ENCODE measurements around the gene ERVFRD-1. TPM values are rescaled to one million over a fixed set of nuclear protein-coding genes. Genes with fewer than 3 reads are reported as not detected.

ERVFRD-1 gene
- total RNA-seq, 4 donors from 2014 or later: not detected

DNA sequence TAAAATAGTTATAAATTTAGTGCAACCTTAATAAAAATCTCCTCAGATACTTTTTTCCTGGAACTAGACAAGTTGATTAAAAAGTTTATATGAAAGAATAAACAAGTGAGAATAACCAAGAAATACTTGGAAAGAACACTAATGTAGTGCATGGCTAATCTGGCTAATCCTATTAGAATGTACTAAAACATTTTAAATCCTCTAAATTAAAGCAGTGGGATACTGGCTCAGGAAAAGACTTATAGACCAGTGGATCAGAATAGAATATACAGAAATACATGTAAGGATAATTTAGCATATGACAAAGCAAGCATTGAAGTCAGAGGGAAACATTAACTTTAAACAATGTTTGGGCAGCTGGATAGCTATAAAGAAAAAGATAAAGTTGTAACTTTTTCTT, 41.1 kb upstream of the ERVFRD-1 start:
- ATAC-seq (no peak), DNase-seq (no peak)
- Histone ChIP-seq H3K27ac (no peak overlapping the region), H3K4me1 (no peaks in the 10 kb centered on the region), H3K4me3 (no peak overlapping the region), H3K27me3 (no peaks in the 10 kb centered on the region), H3K9me3 (no peaks in the 10 kb centered on the region), H3K36me3 (no peaks in the 10 kb centered on the region)
- in situ Hi-C loops (cut with MboI; ENCODE audit: low sequenced_read_pairs in 4 of 4) (loop anchor here in 1 of 4 donors (10.0 kb wide), 1 partner anchor 422 kb away; no protein-coding TSS in a partner anchor), intact Hi-C loops (cut with DNase I; ENCODE audit: low total_unique reads) (no loop called here)
- TF ChIP-seq POLR2A (IDR thresholded peaks at IDR 0.05): no peak
- TF ChIP-seq CTCF (IDR thresholded peaks at IDR 0.05 in 4 of 5, conservative IDR thresholded peaks at IDR 0.05 in 1 of 5): no peak

DNA sequence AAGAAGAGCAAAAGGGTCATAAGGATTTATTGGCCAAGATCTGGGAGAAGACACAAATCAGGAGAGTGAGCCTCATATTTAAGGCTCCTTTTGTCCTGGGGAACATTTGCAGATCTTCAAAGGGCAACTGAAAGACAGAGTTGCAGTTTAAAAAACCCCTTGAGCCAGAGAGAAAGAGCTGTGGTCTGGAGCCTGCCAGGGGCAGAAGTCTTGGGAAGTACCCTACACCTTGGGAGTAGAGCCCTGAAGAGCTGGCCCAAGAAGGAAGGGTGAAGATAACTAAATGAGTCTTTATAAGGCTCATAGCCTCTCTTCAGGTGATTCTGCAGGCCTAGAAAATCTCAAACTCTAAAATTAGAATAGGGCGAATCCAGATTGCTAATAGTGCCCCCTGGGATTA, 40.0 kb upstream of the ERVFRD-1 start:
- Histone ChIP-seq H3K4me3 (no peak overlapping the region), H3K27me3 (no peaks in the 10 kb centered on the region), H3K27ac (no peak overlapping the region), H3K9me3 (no peaks in the 10 kb centered on the region), H3K4me1 (no peaks in the 10 kb centered on the region), H3K36me3 (no peaks in the 10 kb centered on the region)
- intact Hi-C loops (cut with DNase I; ENCODE audit: low total_unique reads): no loop called here
- ATAC-seq (no peak), DNase-seq (no peak)
- in situ Hi-C loops (cut with MboI; ENCODE audit: low sequenced_read_pairs in 4 of 4): loop anchor here in 1 of 4 donors (10.0 kb wide), 1 partner anchor 423 kb away; no protein-coding TSS in a partner anchor
- TF ChIP-seq CTCF (IDR thresholded peaks at IDR 0.05 in 4 of 5, conservative IDR thresholded peaks at IDR 0.05 in 1 of 5) (no peak), POLR2A (IDR thresholded peaks at IDR 0.05) (no peak)

GRCh38 chr6:11149551-11149950, 38.0 kb upstream of the ERVFRD-1 start:
- TF ChIP-seq POLR2A (IDR thresholded peaks at IDR 0.05) (no peak), CTCF (IDR thresholded peaks at IDR 0.05 in 4 of 5, conservative IDR thresholded peaks at IDR 0.05 in 1 of 5) (no peak)
- Histone ChIP-seq H3K4me1 (no peaks in the 10 kb centered on the region), H3K36me3 (no peaks in the 10 kb centered on the region), H3K27me3 (no peaks in the 10 kb centered on the region), H3K4me3 (no peak overlapping the region), H3K27ac (no peak overlapping the region), H3K9me3 (no peaks in the 10 kb centered on the region)
- no peak for DNase-seq
- in situ Hi-C loops (cut with MboI; ENCODE audit: low sequenced_read_pairs in 4 of 4): loop anchor here in 3 of 4 donors (5.0 to 10.0 kb wide), 3 partner anchors 345 to 428 kb away; no protein-coding TSS in a partner anchor
- ATAC-seq: no peak
- intact Hi-C loops (cut with DNase I; ENCODE audit: low total_unique reads): loop anchor here (10.0 kb wide), 1 partner anchor 425 kb away; no protein-coding TSS in a partner anchor

- Histone ChIP-seq H3K27ac (no peak overlapping the region), H3K4me1 (no peaks in the 10 kb centered on the region), H3K27me3 (no peaks in the 10 kb centered on the region), H3K9me3 (no peaks in the 10 kb centered on the region), H3K4me3 (no peak overlapping the region), H3K36me3 (no peaks in the 10 kb centered on the region)
- no peak for TF ChIP-seq POLR2A (IDR thresholded peaks at IDR 0.05)
- TF ChIP-seq CTCF (IDR thresholded peaks at IDR 0.05 in 4 of 5, conservative IDR thresholded peaks at IDR 0.05 in 1 of 5): no peak
- in situ Hi-C loops (cut with MboI; ENCODE audit: low sequenced_read_pairs in 4 of 4) (loop anchor here in 3 of 4 donors (5.0 to 10.0 kb wide), 3 partner anchors 349 to 431 kb away; no protein-coding TSS in a partner anchor), intact Hi-C loops (cut with DNase I; ENCODE audit: low total_unique reads) (loop anchor here (10.0 kb wide), 1 partner anchor 429 kb away; no protein-coding TSS in a partner anchor)
- ATAC-seq (no peak), DNase-seq (no peak)
Measured at GRCh38 chr6:11146117-11146826, 34.7 kb upstream of the ERVFRD-1 start.

Data from gastrocnemius medialis (tissue), 4 donors.